Skeletal muscle cell (primary cell): ENCODE results near the gene THSD4.

Source experiments
- DNase-seq: peaks from one replicate; pipeline ENCODE4 v3.0.0-alpha.2; 2010; ENCODE audit warnings: low read depth
- H3K4me3 ChIP-seq: 2 replicates; pipeline ENCODE4 v1.5.1; 2011; ENCODE audit warnings: low read depth, mild to moderate bottlenecking, control low read depth, low read length, moderate library complexity

Gene THSD4

GRCh38 chr15:71565006-71565405 is 449.7 kb downstream of the THSD4 start:
- DNase-seq = no peak

DNA sequence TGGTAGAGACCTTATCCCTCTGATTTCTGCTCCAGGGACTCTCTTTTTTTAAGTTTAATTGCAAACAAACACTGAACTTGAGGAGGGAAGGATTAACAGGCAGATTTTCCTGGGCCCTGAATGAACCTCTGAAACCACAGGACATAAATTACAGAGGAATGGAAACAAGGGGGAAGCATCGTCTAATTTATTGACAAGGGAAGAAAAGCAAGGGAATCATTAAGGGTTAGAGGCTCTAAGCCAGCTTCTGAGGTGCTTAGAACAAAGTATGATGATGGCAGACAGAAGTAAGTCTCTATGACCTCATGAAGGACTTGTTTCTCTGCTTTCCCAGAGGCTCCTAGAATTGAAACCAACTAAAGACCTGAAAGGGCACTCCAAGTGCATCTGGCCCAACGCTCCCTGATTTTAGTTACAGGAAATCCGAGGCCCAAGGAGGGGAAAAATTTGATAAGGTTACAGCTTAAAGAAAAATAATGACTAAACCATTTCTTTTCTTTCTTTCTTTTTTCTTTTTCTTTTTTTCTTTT is 450.4 kb downstream of the THSD4 start:
- DNase-seq = no peak
- no peak overlapping the region for H3K4me3 ChIP-seq

More at GRCh38 chr15:71565006-71565405, 449.7 kb downstream of the THSD4 start:
- H3K4me3 ChIP-seq = no peak overlapping the region

DNA sequence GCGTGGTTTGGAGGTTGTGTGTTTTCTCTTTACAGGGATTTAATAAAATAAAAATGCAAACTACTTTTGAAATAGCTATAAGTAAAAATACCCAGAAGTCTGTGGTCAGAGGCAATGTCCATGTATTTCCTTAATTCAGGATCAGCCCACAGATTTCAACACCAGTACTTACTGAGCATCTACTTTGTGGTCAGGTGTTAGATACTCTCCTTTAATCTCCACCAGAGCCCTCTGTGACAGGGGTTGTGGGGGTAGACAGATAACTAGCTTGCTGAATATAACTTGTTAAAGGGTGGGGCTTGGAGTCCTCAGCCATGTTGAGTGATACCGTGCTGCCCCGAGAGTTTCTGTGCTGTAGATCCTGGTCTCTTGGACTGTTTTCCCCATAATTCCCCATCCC is 451.0 kb downstream of the THSD4 start:
- H3K4me3 ChIP-seq = no peak overlapping the region
- DNase-seq = no peak

GRCh38 chr15:71567173-71567572 is 451.9 kb downstream of the THSD4 start:
- H3K4me3 ChIP-seq = no peak overlapping the region
- no peak for DNase-seq

DNA sequence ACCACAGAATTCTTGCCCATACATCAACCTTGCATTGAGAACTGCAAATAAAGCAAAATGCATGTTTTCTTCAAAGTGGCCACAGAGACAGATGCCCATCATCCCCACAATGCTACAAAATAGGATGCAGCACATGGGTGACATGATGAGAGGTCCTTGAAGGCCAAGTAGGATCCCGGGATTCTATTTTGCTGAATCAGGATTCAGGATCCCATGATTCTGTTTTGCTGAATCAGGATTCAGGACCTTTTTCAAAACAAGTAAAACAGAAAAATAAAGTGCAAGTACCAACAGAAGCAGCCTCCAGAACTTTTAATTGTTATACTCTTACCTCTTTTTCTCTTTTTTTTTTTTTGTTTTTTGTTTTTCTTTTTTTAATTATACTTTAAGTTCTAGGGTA is 453.0 kb downstream of the THSD4 start:
- H3K4me3 ChIP-seq = no peak overlapping the region

GRCh38 chr15:71570736-71571135 is 455.5 kb downstream of the THSD4 start:
- DNase-seq = no peak
- no peak overlapping the region for H3K4me3 ChIP-seq

More for the DNA sequence above, 453.0 kb downstream of the THSD4 start:
- no peak for DNase-seq

GRCh38 chr15:71571641-71572040 is 456.4 kb downstream of the THSD4 start:
- no peak overlapping the region for H3K4me3 ChIP-seq
- DNase-seq = no peak

DNA sequence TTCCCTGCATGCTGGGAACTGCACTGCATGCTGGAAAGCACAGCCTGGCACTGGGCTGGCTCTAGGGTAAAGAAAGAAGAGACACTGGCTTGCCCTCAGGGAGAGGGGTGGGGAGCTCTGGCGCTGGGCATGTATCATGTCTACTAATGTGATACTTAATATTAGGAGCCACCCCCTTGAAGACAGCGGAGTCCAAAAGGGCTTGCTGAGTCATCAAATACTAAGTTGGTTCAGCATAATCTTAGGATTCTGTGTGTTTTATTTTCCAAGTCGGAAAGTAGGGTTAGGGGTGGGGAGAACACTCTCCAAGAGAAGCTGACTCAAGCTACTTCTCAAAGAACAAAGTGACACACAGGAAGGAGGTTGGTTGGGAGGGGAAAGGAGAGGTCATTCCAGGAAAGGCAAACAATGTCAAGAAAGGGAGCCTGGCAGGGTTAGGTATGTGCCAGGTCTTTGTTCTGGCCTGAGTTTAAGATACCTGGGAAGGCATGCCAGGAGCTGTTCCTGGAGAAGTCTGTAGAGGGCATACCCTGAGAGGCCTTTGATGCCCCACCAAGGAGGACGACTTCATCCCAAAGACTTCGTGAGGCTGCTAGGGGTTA is 457.3 kb downstream of the THSD4 start:
- no peak for DNase-seq
- H3K4me3 ChIP-seq = no peak overlapping the region

DNA sequence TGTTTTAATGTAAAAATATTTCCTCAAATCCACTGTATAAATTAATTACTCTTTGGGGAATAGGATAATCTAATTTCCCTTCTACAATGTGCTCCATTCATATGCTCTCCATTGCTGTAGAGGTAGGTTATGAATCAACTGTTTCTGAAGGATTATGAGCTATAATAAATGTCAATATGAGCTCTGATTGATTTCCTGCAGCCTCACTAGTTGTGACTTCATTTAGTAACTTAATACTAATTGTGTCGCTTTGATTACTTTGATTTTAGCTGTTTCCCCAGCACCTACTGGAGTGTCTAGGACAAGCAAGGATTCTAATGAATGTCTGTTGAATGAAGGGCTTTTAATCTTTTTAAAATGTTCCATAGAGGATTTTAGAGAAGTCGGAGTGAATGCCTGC is 458.3 kb downstream of the THSD4 start:
- DNase-seq = no peak
- no peak overlapping the region for H3K4me3 ChIP-seq

- DNase-seq = no peak
- no peak overlapping the region for H3K4me3 ChIP-seq
These were observed 460.3 kb downstream of the THSD4 start for GRCh38 chr15:71575474-71576045.

DNA sequence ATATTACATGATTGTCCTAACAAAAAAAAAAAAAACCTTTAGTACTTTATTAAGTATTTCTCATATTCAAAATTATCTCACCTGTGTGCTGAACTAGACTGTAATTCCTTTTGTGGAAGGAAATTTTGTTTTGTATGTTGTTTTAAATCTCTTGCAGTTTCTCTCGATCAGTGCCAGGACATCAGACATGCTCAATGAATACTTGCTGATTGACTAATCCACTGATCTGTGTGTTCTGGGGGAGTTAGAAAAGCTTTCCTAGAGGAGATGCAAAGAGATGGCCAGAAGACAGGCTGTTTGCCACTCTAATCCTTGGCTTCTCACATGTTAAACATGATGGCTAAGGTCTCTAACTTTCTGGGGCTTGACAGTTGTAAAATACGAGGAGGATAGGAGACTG is 461.8 kb downstream of the THSD4 start:
- DNase-seq = no peak
- no peak overlapping the region for H3K4me3 ChIP-seq

GRCh38 chr15:71581398-71581930 is 466.2 kb downstream of the THSD4 start:
- DNase-seq = no peak
- H3K4me3 ChIP-seq = no peak overlapping the region

GRCh38 chr15:71585159-71585558 is 469.9 kb downstream of the THSD4 start:
- H3K4me3 ChIP-seq = no peak overlapping the region
- no peak for DNase-seq

DNA sequence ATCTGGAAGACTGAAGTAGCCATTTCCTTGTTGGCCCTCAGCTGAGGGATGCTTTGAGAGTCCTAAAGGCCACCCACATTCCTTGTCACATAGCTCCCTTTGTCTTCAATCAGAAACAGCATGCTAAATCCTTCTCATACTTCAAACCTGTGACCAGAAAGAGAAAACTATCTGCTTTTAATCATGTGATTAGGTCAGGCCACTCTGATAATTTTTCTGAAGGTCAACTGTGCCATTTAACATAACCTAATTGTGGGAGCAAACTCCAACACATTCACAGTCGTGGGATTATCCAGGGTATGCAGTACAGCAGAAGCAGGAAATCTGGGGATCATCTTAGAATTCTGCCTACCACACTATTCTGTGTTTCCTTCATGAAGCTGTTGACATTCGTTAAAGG is 471.2 kb downstream of the THSD4 start:
- DNase-seq = no peak
- no peak overlapping the region for H3K4me3 ChIP-seq

- no peak overlapping the region for H3K4me3 ChIP-seq
- peak; percentile 60 for DNase-seq
These were observed 473.5 kb downstream of the THSD4 start for GRCh38 chr15:71588746-71589145.

DNA sequence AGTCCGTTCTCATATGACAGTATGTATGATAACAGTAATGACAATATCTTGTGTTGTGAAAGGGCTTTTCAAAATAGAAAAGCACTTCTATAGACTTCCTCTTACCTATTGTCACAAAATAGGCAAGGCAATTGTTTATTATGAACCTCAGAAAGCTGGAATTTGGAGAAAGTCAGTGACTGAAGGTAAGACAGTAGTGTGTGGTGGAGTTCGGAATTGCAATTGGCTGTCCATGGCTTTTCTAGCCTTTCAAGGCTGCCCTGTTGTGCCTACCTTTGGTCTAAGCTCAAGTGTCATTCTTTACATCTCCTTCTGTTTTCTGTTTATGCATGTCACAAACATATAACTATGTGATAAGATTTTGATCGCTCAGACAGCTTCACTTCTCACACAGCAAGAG is 475.8 kb downstream of the THSD4 start:
- no peak overlapping the region for H3K4me3 ChIP-seq
- no peak for DNase-seq

GRCh38 chr15:71592203-71592602 is 476.9 kb downstream of the THSD4 start:
- H3K4me3 ChIP-seq = no peak overlapping the region
- DNase-seq = no peak

DNA sequence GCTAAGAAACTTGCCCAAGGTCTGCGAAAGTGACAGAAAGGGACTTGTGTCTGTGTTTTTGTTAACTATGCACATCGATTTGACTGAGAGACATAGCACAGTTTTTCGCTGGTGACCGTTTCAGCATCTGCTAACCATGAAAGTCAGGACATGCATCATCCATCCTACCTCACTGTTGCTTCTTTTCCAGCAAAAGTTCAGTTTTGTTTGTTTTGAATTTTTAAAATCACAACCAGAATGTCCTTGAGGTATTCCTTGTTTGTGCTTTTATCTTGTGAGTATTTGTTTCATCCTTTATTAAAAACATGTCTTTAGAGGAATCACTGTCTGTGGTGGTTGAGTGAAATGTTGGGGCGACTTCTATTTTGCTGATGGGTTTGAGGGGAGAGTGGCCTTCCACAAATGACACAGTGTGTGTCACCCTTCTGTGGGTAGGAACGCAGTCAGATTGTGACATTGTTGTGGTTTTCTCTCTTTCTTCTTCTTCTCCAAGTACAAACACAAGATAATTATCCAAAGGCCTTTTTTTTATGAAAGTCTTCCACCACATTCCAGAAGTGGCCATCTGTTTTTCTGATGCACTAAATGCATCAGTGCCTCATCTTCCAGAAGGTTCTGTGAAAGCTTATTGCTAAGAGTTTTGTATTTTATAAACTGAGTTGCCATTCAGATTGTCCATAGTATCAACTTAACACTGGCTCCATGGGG is 480.7 kb downstream of the THSD4 start:
- no peak for DNase-seq
- no peak overlapping the region for H3K4me3 ChIP-seq

DNA sequence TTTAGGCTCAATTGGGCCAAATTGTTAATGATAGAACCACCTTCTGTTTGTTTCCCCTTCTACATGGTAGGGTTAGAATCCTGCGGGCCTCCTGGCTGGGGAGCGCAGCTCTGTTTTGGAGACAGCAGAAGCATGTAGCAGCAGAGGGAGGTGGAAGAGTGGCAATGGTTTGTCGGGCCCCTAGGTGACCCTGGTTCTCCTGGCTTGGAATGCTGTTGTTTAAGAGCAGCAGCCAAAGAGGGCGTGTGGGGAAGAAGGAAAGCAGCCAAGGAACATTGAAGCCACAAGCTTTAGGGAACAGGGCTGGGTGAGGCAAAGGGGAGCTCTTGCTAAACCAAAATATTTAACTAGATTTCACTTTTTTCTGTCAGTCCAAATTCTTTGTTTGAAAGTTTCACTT is 481.4 kb downstream of the THSD4 start:
- DNase-seq = no peak
- no peak overlapping the region for H3K4me3 ChIP-seq

- DNase-seq = no peak
- no peak overlapping the region for H3K4me3 ChIP-seq
These were observed 481.9 kb downstream of the THSD4 start for GRCh38 chr15:71597126-71597525.

DNA sequence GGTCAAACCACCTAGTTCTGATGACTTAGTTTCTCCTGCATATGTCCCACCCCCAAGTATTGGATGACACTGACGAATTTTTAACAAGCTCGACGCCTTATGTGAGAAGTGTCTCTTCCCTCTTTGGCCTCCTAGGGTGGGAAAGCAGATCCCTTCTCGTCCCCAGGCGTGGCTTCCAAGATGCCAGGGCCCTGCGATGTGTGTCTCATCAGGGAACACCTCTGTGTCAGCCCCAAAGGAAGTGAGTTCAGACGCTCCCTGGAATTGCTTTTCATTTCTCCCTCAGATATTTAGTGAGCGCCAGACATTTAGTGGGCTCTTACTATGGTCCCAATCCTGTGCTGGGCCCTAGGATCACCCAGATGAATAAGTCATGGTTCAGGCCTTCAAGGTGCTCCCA is 482.4 kb downstream of the THSD4 start:
- DNase-seq = no peak
- H3K4me3 ChIP-seq = no peak overlapping the region
